Mesendoderm (in vitro differentiated cells): ENCODE data around the gene FSD1.

Source experiments
- DNase-seq: peaks from one replicate; pipeline ENCODE4 v3.0.0; 2013
- H2AK5ac ChIP-seq: 2 replicates; pipeline ENCODE4 v1.6.1; 2013; ENCODE audit warnings: low read length, inconsistent platforms
- H2BK120ac ChIP-seq: 2 replicates; pipeline ENCODE4 v1.6.1; 2013; ENCODE audit warnings: low read depth, mild to moderate bottlenecking, low read length, moderate library complexity, mixed read lengths
- H2BK15ac ChIP-seq: replicated peaks from 2 replicates; pipeline ENCODE4 v1.6.1; 2013; ENCODE audit warnings: low read depth, mild to moderate bottlenecking, moderate library complexity
- H2BK5ac ChIP-seq: 2 replicates; pipeline ENCODE4 v1.6.1; 2013; ENCODE audit warnings: low read length, inconsistent platforms
- H3K18ac ChIP-seq: 2 replicates; pipeline ENCODE4 v1.6.1; 2013; ENCODE audit warnings: mild to moderate bottlenecking, low read length, mixed read lengths
- H3K23ac ChIP-seq: one replicate; pipeline ENCODE4 v1.6.1; 2013; ENCODE audit warnings: low read length
- H3K27ac ChIP-seq: 2 replicates; pipeline ENCODE4 v1.5.1; 2013; ENCODE audit warnings: low read depth, mild to moderate bottlenecking, inconsistent platforms, low read length, moderate library complexity
- H3K27me3 ChIP-seq: 2 replicates; pipeline ENCODE4 v1.6.1; 2013; ENCODE audit warnings: low read length, control low read depth, mild to moderate bottlenecking, inconsistent platforms; ENCODE audit not compliant: insufficient read depth, poor library complexity
- H3K36me3 ChIP-seq: 2 replicates; pipeline ENCODE4 v1.6.1; 2013; ENCODE audit warnings: low read length, inconsistent platforms; ENCODE audit not compliant: control insufficient read depth, insufficient read depth
- H3K4ac ChIP-seq: one replicate; pipeline ENCODE4 v1.6.1; 2013; ENCODE audit warnings: low read depth, mild to moderate bottlenecking, low read length, moderate library complexity
- H3K4me1 ChIP-seq: 2 replicates; pipeline ENCODE4 v1.6.1; 2013; ENCODE audit warnings: low read depth, low read length, inconsistent platforms; ENCODE audit not compliant: control insufficient read depth
- H3K4me2 ChIP-seq: 2 replicates; pipeline ENCODE4 v1.6.1; 2013; ENCODE audit warnings: low read length
- H3K4me3 ChIP-seq: 2 replicates; pipeline ENCODE4 v1.5.1; 2013; ENCODE audit warnings: mild to moderate bottlenecking, low read length
- H3K56ac ChIP-seq: one replicate; pipeline ENCODE4 v1.6.1; 2013; ENCODE audit warnings: low read length
- H3K79me1 ChIP-seq: 2 replicates; pipeline ENCODE4 v1.6.1; 2013; ENCODE audit warnings: low read length, inconsistent platforms
- H3K79me2 ChIP-seq: 2 replicates; pipeline ENCODE4 v1.6.1; 2013; ENCODE audit warnings: mild to moderate bottlenecking, low read length; ENCODE audit not compliant: control insufficient read depth, insufficient read depth
- H3K9ac ChIP-seq: 2 replicates; pipeline ENCODE4 v1.6.1; 2013; ENCODE audit warnings: low read length, inconsistent platforms
- H4K5ac ChIP-seq: one replicate; pipeline ENCODE4 v1.6.1; 2013; ENCODE audit warnings: low read length
- H4K8ac ChIP-seq: one replicate; pipeline ENCODE4 v1.6.1; 2013; ENCODE audit warnings: low read depth, mild to moderate bottlenecking, control low read depth, low read length, moderate library complexity
- WGBS: extraction: QIAGEN DNeasy Blood & Tissue Kit; methylation state at CpG from one replicate; pipeline ENCODE4 v1.1.7; 2013; ENCODE audit warnings: low lambda C conversion rate, missing lambda C conversion rate; ENCODE audit not compliant: insufficient coverage; ENCODE audit errors: extremely low coverage; 5-methylcytosine and 5-hydroxymethylcytosine counted together

The FSD1 gene

GRCh38 chr19:4338441-4339355, 34.3 kb downstream of the FSD1 start, which contains the start of gene STAP2:
Gene STAP2, minus strand, starts transcription at chr19:4338827. Its CDS starts 74 bp downstream, at chr19:4338753.
- H2BK120ac ChIP-seq, result no peak within 1 kb of the TSS
- peak within 1 kb of the TSS; percentile 70 for H3K4me2 ChIP-seq
- DNase-seq, result peak; percentile 51
- H3K56ac ChIP-seq, result peak within 1 kb of the TSS; percentile 89
- H2BK15ac ChIP-seq, result no peak within 1 kb of the TSS
- peak within 1 kb of the TSS; percentile 39 for H4K5ac ChIP-seq
- H3K4me1 ChIP-seq, result no peaks in the 10 kb centered on the region
- H3K79me2 ChIP-seq, result no peaks in the 10 kb centered on the region
- H2AK5ac ChIP-seq, result no peak within 1 kb of the TSS
- no peaks in the 10 kb centered on the region for H3K27me3 ChIP-seq
- H3K4me3 ChIP-seq, result peak within 1 kb of the TSS; percentile 2
- no peak within 1 kb of the TSS for H4K8ac ChIP-seq
- no peaks in the 10 kb centered on the region for H3K79me1 ChIP-seq
- no peak within 1 kb of the TSS for H3K23ac ChIP-seq
- peak within 1 kb of the TSS; percentile 1 for H3K18ac ChIP-seq
- peak within 1 kb of the TSS; percentile 73 for H3K9ac ChIP-seq
- H3K4ac ChIP-seq, result no peak within 1 kb of the TSS
- no CpG with 5 or more reads among the region's 27 CpGs for WGBS
- H3K27ac ChIP-seq, result no peak within 1 kb of the TSS
- H3K36me3 ChIP-seq, result no peaks in the 10 kb centered on the region
- peak within 1 kb of the TSS; percentile 27 for H2BK5ac ChIP-seq

DNA sequence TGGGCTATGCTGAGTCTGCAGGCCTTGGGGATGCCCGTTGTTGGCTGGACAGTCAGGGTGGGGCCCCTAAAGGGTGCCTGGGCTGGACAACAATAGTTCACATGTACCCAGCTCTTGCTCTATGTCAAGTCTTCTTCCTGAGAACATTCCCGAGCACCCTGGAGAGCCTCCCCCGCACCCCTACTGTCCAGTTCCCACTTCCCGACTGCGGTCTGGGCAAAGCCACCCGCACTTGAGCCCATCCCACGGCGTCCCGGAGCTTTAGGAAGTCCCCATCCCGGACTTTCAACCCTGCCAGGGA, 37.9 kb downstream of the FSD1 start:
- Histone ChIP-seq H3K36me3 (no peaks in the 10 kb centered on the region), H3K9ac (peak overlapping the region; percentile 91), H3K79me1 (peaks cover 2% of the 10 kb centered on the region), H3K4ac (peak overlapping the region; percentile 99), H3K56ac (peak overlapping the region; percentile 91), H3K27ac (peak overlapping the region; percentile 64), H3K18ac (peak overlapping the region; percentile 98), H2BK15ac (no peak overlapping the region), H3K4me2 (peak overlapping the region; percentile 71), H3K27me3 (no peaks in the 10 kb centered on the region), H3K4me1 (no peaks in the 10 kb centered on the region), H2BK120ac (peak overlapping the region; percentile 84), H2AK5ac (no peak overlapping the region), H4K8ac (peak overlapping the region; percentile 99), H3K79me2 (no peaks in the 10 kb centered on the region), H3K4me3 (peak overlapping the region; percentile 56), H3K23ac (no peak overlapping the region), H2BK5ac (no peak overlapping the region), H4K5ac (no peak overlapping the region)
- no CpG with 5 or more reads among the region's 10 CpGs for WGBS
- DNase-seq, result no peak

DNA sequence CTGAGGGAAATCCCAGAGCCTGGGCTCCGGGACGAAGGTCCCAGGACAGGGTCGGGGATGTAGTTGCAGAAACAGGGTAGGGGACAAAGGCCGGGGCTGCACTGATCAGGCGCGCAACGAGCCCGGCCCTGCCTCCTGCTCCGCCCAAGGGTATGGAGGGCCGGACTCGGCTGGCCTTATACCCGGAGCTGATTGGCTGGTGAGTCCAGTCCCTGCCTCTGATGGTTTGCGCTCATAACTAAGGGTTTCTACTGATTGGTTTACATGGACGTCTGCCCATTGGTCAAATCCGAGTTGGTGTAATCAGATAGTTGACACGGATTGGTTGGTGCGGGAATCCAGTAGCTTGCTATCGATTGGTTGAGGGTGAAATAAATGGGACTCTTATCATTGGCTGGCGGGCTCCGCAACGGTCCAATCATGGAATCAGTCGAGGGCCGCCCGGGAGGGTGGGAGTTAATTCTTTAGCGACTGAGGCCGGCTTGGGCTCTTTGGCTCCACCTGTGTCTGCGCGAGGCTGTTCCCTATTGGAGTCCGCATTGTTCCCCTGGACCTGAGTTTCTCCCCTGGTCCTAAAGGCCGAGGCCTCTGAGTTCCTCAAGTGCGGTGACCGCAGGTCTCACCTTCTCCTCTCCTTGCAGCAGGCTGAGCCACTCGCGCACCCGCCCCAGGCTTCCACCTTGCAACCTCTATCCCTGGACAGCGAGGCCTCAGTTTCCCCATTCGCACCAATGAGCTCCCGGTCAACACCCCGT, 38.4 kb downstream of the FSD1 start:
- Histone ChIP-seq H2BK15ac (no peak overlapping the region), H2BK120ac (peak overlapping the region; percentile 84), H3K4ac (peak overlapping the region; percentile 99), H3K4me2 (peak overlapping the region; percentile 100), H3K27me3 (no peaks in the 10 kb centered on the region), H3K79me1 (peaks cover 2% of the 10 kb centered on the region), H3K9ac (peak overlapping the region; percentile 92), H3K4me3 (peak overlapping the region; percentile 78), H4K5ac (no peak overlapping the region), H2BK5ac (peak overlapping the region; percentile 22), H3K27ac (peak overlapping the region; percentile 74), H3K23ac (no peak overlapping the region), H3K56ac (peak overlapping the region; percentile 91), H3K4me1 (no peaks in the 10 kb centered on the region), H3K79me2 (no peaks in the 10 kb centered on the region), H2AK5ac (no peak overlapping the region), H3K36me3 (no peaks in the 10 kb centered on the region), H4K8ac (peak overlapping the region; percentile 99), H3K18ac (peak overlapping the region; percentile 98)
- peak; percentile 100 for DNase-seq
- WGBS, result no CpG with 5 or more reads among the region's 39 CpGs

DNA sequence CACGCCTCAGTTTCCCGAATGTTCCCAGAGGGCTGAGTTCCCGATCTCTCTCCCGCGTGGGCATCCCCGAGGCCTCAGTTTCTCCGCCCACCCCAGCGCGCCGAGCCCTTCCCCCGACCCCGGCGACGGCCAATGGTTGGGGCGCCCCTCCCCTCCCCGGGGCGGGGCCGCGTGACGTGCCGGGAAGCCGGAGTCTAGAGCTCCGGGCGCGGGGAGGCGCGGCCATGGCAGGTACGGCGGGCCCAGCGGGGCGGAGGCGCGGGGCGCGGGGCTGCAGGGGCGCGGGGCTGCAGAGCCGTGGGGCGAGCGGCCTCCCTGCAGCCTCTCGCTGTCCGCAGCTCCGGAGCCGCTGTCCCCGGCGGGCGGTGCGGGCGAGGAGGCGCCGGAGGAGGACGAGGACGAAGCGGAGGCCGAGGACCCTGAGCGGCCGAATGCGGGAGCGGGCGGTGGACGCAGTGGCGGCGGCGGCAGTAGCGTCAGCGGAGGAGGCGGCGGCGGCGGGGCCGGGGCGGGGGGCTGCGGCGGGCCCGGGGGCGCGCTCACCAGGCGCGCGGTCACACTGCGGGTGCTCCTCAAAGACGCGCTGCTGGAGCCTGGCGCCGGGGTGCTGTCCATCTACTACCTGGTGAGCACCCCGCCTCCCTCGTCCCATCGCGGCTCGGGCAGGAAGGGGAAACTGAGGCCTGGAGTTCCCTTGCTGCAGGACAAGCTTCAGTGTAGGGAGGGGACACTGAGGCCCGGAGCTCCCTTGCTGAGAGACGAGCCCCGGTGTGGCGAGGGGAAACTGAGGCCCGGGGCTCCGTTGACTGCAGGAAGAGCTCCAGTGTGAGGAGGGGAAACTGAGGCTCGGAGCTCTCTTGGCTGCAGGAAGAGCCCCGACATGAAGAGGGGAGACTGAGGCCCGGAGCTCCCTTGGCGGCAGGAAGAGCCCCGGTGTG, 39.2 kb downstream of the FSD1 start, which contains the start of gene MPND:
MPND (plus strand) TSS at position 193 of the 938 bp plus-strand sequence; CDS start at position 225, 32 bp downstream.
- Histone ChIP-seq H3K4me3 (peak within 1 kb of the TSS; percentile 78), H3K79me2 (no peaks in the 10 kb centered on the region), H3K56ac (peak within 1 kb of the TSS; percentile 91), H3K79me1 (peaks cover 2% of the 10 kb centered on the region), H3K27me3 (no peaks in the 10 kb centered on the region), H2BK5ac (peak within 1 kb of the TSS; percentile 22), H4K5ac (no peak within 1 kb of the TSS), H3K4ac (peak within 1 kb of the TSS; percentile 99), H3K18ac (peak within 1 kb of the TSS; percentile 98), H3K36me3 (no peaks in the 10 kb centered on the region), H4K8ac (peak within 1 kb of the TSS; percentile 99), H2BK15ac (no peak within 1 kb of the TSS), H2AK5ac (no peak within 1 kb of the TSS), H3K4me2 (peak within 1 kb of the TSS; percentile 100), H3K9ac (peak within 1 kb of the TSS; percentile 92), H2BK120ac (peak within 1 kb of the TSS; percentile 84), H3K23ac (no peak within 1 kb of the TSS), H3K4me1 (no peaks in the 10 kb centered on the region), H3K27ac (peak within 1 kb of the TSS; percentile 74)
- peak; percentile 86 for DNase-seq
- WGBS, result no CpG with 5 or more reads among the region's 101 CpGs

DNA sequence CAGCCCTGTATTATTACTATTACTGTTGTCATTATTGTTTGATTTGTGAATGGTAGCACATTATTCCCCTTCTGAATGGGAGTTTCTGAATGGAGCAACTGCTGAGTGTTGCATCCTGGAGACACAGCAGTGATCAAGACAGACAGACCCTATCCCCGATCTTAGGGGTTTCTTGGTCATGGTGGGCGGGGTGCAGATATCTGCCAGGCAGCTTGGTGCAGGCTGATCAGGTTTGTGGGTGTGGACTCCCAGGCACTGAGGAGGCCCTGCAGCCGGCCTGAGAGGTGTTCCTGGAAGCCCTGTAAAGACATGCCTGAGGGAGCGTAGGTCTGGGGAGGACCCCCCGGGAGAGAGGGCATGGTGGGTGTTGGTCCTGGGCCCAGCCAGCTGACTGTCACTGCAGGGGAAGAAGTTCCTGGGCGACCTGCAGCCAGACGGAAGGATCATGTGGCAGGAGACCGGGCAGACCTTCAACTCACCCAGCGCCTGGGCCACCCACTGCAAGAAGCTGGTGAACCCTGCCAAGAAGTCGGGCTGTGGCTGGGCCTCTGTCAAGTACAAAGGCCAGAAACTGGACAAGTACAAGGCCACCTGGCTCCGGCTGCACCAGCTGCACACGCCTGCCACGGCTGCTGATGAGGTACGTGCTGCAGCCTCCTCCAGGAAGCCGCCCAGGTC, 41.1 kb downstream of the FSD1 start:
- Histone ChIP-seq H3K4me1 (no peaks in the 10 kb centered on the region), H3K4ac (no peak overlapping the region), H3K79me2 (no peaks in the 10 kb centered on the region), H3K79me1 (peaks cover 2% of the 10 kb centered on the region), H2BK5ac (no peak overlapping the region), H3K27me3 (no peaks in the 10 kb centered on the region), H2BK120ac (no peak overlapping the region), H3K56ac (no peak overlapping the region), H2BK15ac (no peak overlapping the region), H3K27ac (no peak overlapping the region), H4K8ac (no peak overlapping the region), H4K5ac (no peak overlapping the region), H3K4me3 (no peak overlapping the region), H3K4me2 (no peak overlapping the region), H3K23ac (no peak overlapping the region), H3K36me3 (peaks cover 3% of the 10 kb centered on the region), H2AK5ac (no peak overlapping the region), H3K9ac (no peak overlapping the region), H3K18ac (no peak overlapping the region)
- no peak for DNase-seq
- no CpG with 5 or more reads among the region's 15 CpGs for WGBS
